ENCODE data around the gene MYH13. TPM values are rescaled to one million over a fixed set of nuclear protein-coding genes. Genes with fewer than 3 reads are reported as not detected.

MYH13 gene
- total and polyA plus RNA-seq, 10 of the 15 experiments (the other 5 are each of a cell fraction or from before 2014, with no cell fraction given), result 0.01 to 0.04 (median 0.03) TPM; not detected in 4

GRCh38 chr17:10251212-10251948 is 121.4 kb downstream of the MYH13 start:
- Histone ChIP-seq H4K20me1 (ENCODE audit: control insufficient read depth, insufficient read depth) (no peaks in the 10 kb centered on the region), H3K36me3 (ENCODE audit: control insufficient read depth in 2 of 2, insufficient read depth in 2 of 2, low read length in 1 of 2) (no peaks in the 10 kb centered on the region), H3K27ac (ENCODE audit: control insufficient read depth, insufficient read depth) (peak overlapping the region; percentile 61), H3K9ac (ENCODE audit: control insufficient read depth, insufficient read depth, low read length) (peak overlapping the region; percentile 38), H3K4me1 (ENCODE audit: control insufficient read depth, insufficient read depth, low read length) (peaks cover 13% of the 10 kb centered on the region), H3K9me3 (replicated peaks; ENCODE audit: control insufficient read depth, insufficient read depth, low read length) (no peaks in the 10 kb centered on the region; the same call in 2 of the 3 replicates), H3K4me3 (peak overlapping the region; percentile 43; the same call in 1 of the 2 replicates), H2AFZ (ENCODE audit: control insufficient read depth, low read depth, low read length) (peak overlapping the region; percentile 37), H3K79me2 (ENCODE audit: control insufficient read depth, insufficient read depth, low read length) (no peaks in the 10 kb centered on the region), H3K27me3 (replicated peaks in 1 of 2; ENCODE audit: control insufficient read depth in 2 of 2, insufficient read depth in 2 of 2, low read length in 1 of 2) (no peaks in the 10 kb centered on the region), H3K4me2 (ENCODE audit: control insufficient read depth, insufficient read depth) (peak overlapping the region; percentile 77)
- BruUV-seq (replicated peaks), result no TSS peak
- WGBS (ENCODE audit: insufficient coverage, insufficient replicate concordance, low lambda C conversion rate, missing lambda C conversion rate), result 8% methylated on average over 11 of the region's 11 CpGs
- FAIRE-seq (peak; percentile 75), ATAC-seq (peak; percentile 99), DNase-seq (ENCODE audit: low read depth, low spot score) (peak; percentile 76)
- in situ Hi-C loops (cut with MboI), result no loop called here
- ChIA-PET SMC1A (ENCODE audit: uncharacterized antibody, unreplicated experiment) (no interaction called here), POLR2A (no interaction called here), CTCF (interaction anchor here (1.1 to 1.7 kb wide), 2 partner anchors 44 to 284 kb away, joined by 3 to 6 read pairs; no protein-coding TSS in a partner anchor), RAD21 (ENCODE audit: unreplicated experiment) (no interaction called here)
- intact Hi-C loops (cut with micrococcal nuclease; ENCODE audit: unreplicated experiment), result no loop called here
- TF ChIP-seq RELB (IDR thresholded peaks at IDR 0.05; ENCODE audit: low read depth) (peak; percentile 59; the same call in 1 of the 2 replicates), JUND (IDR thresholded peaks at IDR 0.05; ENCODE audit: low read depth, low read length) (peak; percentile 68; the same call in 1 of the 2 replicates), NR2C2 (IDR thresholded peaks at IDR 0.05; ENCODE audit: borderline replicate concordance, control insufficient read depth, insufficient read length, low read depth) (no peak), WRNIP1 (IDR thresholded peaks at IDR 0.05; ENCODE audit: borderline replicate concordance, low read depth, low read length) (no peak), CHD2 (IDR thresholded peaks at IDR 0.05; ENCODE audit: borderline replicate concordance, low read depth, low read length) (no peak), NRF1 (conservative IDR thresholded peaks at IDR 0.05; ENCODE audit: low read depth, low read length) (no peak), ZNF207 (IDR thresholded peaks at IDR 0.05; ENCODE audit: borderline replicate concordance) (no peak), MTA2 (IDR thresholded peaks at IDR 0.05; ENCODE audit: low read depth) (peak; percentile 69), KDM1A (IDR thresholded peaks at IDR 0.05; ENCODE audit: borderline replicate concordance) (no peak), EGR1 (IDR thresholded peaks at IDR 0.05; ENCODE audit: borderline replicate concordance in 1 of 2, low read depth in 2 of 2, low read length in 2 of 2) (no peak), SPI1 (IDR thresholded peaks at IDR 0.05; ENCODE audit: borderline replicate concordance, insufficient read depth, low read depth, low read length) (peak; percentile 62; the same call in 1 of the 2 replicates), RFX5 (IDR thresholded peaks at IDR 0.05; ENCODE audit: low read depth, low read length) (no peak), JUNB (IDR thresholded peaks at IDR 0.05) (peak; percentile 94), FOXK2 (IDR thresholded peaks at IDR 0.05) (no peak), CREM (IDR thresholded peaks at IDR 0.05; ENCODE audit: low read depth) (peak; percentile 56; the same call in 1 of the 2 replicates), ZBED1 (IDR thresholded peaks at IDR 0.05; ENCODE audit: borderline replicate concordance) (no peak), NBN (IDR thresholded peaks at IDR 0.05) (0 out of 2 replicates have a peak, but pooled peaks have one; percentile 32), ELK1 (IDR thresholded peaks at IDR 0.05; ENCODE audit: low read depth, low read length) (no peak)

Measured in GM12878 (cell line).